Mucosa of descending colon (tissue), 3 donors: ENCODE data around the gene PPME1. TPM values are rescaled to one million over a fixed set of nuclear protein-coding genes. Genes with fewer than 3 reads are reported as not detected.

ENCODE experiments used
- ATAC-seq: fragments of 200-7000 bp; cut with Tn5 transposase; one replicate; pipeline ENCODE4 v1.9.1; 2020; ENCODE audit warnings: mild to moderate bottlenecking, moderate library complexity
- DNase-seq, 3 donors: peaks; one replicate each; pipeline ENCODE4 v3.0.0-alpha.2; 2020
- H3K36me3 ChIP-seq: fragments of 200-600 bp; one replicate; pipeline ENCODE4 v1.8.0; 2021; ENCODE audit warnings: low read depth, mild to moderate bottlenecking
- H3K4me1 ChIP-seq: fragments of 200-600 bp; one replicate; pipeline ENCODE4 v1.8.0; 2021; ENCODE audit warnings: low read depth, mild to moderate bottlenecking
- H3K4me3 ChIP-seq: fragments of 200-600 bp; one replicate; pipeline ENCODE4 v1.8.0; 2021; ENCODE audit warnings: mild to moderate bottlenecking
- H3K9me3 ChIP-seq: fragments of 200-600 bp; one replicate; pipeline ENCODE4 v1.8.0; 2021; ENCODE audit warnings: mild to moderate bottlenecking
- CTCF ChIP-seq: fragments of 200-600 bp; IDR thresholded peaks from one replicate; pipeline ENCODE4 v1.8.0; 2022; ENCODE audit warnings: antibody characterized with exemption, mild to moderate bottlenecking
- intact Hi-C, 2 donors: fragments of 100-400 bp; cut with DNase I in 1 of 2; cut with micrococcal nuclease in 1 of 2; formaldehyde crosslinking; loops; one replicate each; pipeline versions ENCODE4 v1.11.0 to v1.11.1; 2022; cut with DNase I, micrococcal nuclease
- total RNA-seq, 3 donors: library from RNA; stranded (reverse); fragmentation: NEBNext Ultra II Directional in 2 of 3; extraction: Animal tissue kit (Norgen Biotek cat#: 25700) in 2 of 3; gene quantifications; one replicate each; pipeline versions ENCODE4 v1.2.1 to v1.2.4, GENCODE V29; 2021 to 2023
- donor health status: DM: no; HTN: no; CAD: no; lungs with moderate emphysema.
- donor health status: DM: no; HTN: no; CAD: no.
- donor health status: DM: no; HTN: yes; CAD: no.

The PPME1 gene
- total RNA-seq, 3 donors from 2014 or later, result 22.3 to 36.0 (median 26.3) TPM

DNA sequence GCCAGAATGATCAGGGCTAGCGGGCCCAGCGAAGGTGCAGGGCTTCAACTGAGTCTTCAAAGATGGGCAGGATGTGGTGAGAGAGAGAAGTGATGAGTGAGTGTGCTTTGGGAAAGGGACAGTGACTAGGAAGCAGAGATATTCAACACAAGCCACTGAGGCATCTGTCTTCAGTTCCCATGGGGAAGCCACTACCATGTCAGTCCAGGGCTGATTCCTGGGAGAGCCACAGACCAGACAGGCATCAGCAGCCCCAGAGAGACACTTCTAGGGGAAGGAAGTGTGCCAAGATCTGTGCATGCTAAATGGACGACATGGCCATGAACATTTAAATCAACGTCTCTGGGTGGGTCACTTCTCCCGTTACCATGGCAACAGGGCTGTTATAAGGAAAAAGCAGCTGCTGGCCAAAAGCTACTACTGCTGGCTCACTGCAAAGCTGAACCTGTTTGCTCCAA, 111.9 kb downstream of the PPME1 start:
- H3K4me1 ChIP-seq, result no peaks in the 10 kb centered on the region
- H3K36me3 ChIP-seq, result no peaks in the 10 kb centered on the region
- no peak for TF ChIP-seq CTCF
- DNase-seq (no peak), ATAC-seq (no peak)
- intact Hi-C loops, result no loop called here
- H3K4me3 ChIP-seq, result no peak overlapping the region
- H3K9me3 ChIP-seq, result no peaks in the 10 kb centered on the region

- peak; percentile 79 for ATAC-seq
- H3K4me3 ChIP-seq, result no peak overlapping the region
- no peak for DNase-seq
- TF ChIP-seq CTCF, result no peak
- H3K9me3 ChIP-seq, result no peaks in the 10 kb centered on the region
- H3K36me3 ChIP-seq, result no peaks in the 10 kb centered on the region
- intact Hi-C loops, result no loop called here
- no peaks in the 10 kb centered on the region for H3K4me1 ChIP-seq
Measured at GRCh38 chr11:74283580-74284180, 112.6 kb downstream of the PPME1 start.

DNA sequence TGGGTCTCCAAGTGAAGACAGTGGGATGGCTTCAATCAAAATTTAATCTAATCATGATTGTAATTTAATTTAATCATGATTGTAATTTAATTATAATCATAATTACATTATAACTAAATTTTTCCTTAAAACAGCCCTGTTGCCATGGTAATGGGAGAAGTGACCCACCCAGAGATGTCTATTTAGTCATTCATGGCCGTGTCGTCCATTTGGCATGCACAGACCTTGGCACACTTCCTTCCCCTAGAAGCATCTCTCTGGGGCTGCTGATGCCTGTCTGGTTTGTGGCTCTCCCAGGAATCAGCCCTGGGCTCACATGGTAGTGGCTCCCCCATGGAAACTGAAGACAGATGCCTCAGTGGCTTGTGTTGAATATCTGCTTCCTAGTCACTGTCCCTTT, 113.4 kb downstream of the PPME1 start:
- DNase-seq (no peak), ATAC-seq (no peak)
- Histone ChIP-seq H3K9me3 (no peaks in the 10 kb centered on the region), H3K4me1 (no peaks in the 10 kb centered on the region), H3K4me3 (no peak overlapping the region), H3K36me3 (no peaks in the 10 kb centered on the region)
- intact Hi-C loops, result no loop called here
- no peak for TF ChIP-seq CTCF

DNA sequence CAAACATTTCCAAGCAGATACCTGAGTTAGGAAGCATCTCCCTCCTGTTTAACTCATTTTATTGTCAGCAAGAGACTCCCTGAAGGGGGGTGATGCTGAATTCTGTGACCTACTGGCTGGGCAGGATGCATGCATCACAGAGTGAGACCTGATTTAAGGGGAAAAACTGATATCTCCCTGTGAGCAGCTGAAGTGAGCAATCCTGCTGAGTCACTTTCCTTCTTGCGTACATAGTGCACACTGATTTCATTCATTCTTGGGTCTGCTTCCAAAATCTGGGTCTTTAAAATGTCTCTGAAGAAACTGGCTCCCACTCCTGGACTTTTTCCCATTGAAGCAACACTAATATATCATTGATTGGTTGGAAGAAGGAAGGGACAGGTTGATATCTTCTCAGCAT, 117.1 kb downstream of the PPME1 start:
- no peaks in the 10 kb centered on the region for H3K4me1 ChIP-seq
- no peak for TF ChIP-seq CTCF

GRCh38 chr11:74288911-74289310, 117.8 kb downstream of the PPME1 start:
- Histone ChIP-seq H3K4me1 (no peaks in the 10 kb centered on the region), H3K4me3 (no peak overlapping the region), H3K36me3 (no peaks in the 10 kb centered on the region), H3K9me3 (no peaks in the 10 kb centered on the region)
- DNase-seq (no peak), ATAC-seq (no peak)
- intact Hi-C loops, result no loop called here
- TF ChIP-seq CTCF, result no peak

More for the DNA sequence above, 117.1 kb downstream of the PPME1 start:
- no peak for DNase-seq
- intact Hi-C loops, result no loop called here
- Histone ChIP-seq H3K9me3 (no peaks in the 10 kb centered on the region), H3K4me3 (no peak overlapping the region), H3K36me3 (no peaks in the 10 kb centered on the region)
- ATAC-seq, result peak; percentile 25

GRCh38 chr11:74297484-74297883, 126.4 kb downstream of the PPME1 start:
- intact Hi-C loops, result no loop called here
- Histone ChIP-seq H3K9me3 (no peaks in the 10 kb centered on the region), H3K4me1 (no peaks in the 10 kb centered on the region), H3K36me3 (no peaks in the 10 kb centered on the region), H3K4me3 (no peak overlapping the region)
- ATAC-seq (no peak), DNase-seq (no peak)
- no peak for TF ChIP-seq CTCF
